ENCODE results near the gene CAPZB.
A peak's percentile ranks its signal among the peaks of the same experiment; 100 is the strongest.

Gene CAPZB

DNA sequence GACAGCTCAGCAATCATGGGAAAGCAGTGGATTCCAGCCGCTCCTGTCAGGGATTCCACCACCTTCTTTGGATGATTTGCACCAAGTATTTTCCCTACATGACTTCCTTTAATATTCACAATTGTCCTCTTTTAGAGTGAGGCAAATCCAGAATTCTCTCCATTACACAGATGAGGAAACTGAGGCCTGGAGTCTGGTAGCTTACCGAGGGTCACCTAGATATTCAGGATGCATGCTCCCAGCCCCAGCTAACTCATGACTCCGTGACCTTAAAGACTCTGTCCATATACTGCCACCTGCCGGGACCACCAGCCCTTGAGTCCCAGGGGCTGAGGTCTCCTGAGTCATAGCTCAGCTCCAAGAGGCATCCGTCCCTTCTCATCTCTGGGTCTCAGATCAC lies 80.6 kb downstream of the CAPZB start:
- no peak for DNase-seq

- DNase-seq, result no peak
These were observed 82.1 kb downstream of the CAPZB start for GRCh38 chr1:19403256-19403655.

GRCh38 chr1:19402031-19402813 lies 83.1 kb downstream of the CAPZB start:
- no peak for DNase-seq

- no peak for DNase-seq
These were observed 83.8 kb downstream of the CAPZB start for GRCh38 chr1:19401535-19401889.

DNA sequence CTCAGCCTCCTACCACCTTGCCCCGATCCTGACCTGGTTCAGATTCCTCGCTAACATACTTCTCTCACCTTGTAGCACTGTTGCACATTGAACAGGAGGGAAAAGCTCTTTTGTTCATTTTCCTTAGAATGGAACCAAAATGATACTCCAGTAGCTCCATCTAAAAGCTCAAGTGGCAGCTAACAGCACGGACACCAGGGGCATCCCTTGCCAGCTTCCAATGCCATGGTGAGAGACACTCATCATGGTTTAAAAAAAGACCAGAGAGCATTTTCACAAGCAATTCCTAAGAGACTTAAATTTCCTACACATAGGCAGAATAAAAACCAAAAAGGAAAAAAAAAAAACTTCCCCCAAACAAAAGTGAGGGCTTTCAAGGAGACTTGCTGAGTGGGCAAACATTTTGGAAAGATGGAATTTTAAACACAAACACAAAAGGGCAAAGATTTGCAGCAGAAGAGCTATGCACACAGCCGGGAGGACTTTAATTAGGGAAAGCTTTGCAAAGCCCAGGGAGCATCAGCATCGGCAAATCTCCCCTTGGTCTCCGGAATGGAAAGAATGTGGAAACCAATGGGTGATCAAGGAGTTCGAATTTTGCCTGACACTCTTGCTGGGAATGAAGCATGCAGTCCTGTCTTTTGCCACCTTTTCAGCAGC lies 84.3 kb downstream of the CAPZB start:
- no peak for DNase-seq

GRCh38 chr1:19400192-19400611 lies 85.1 kb downstream of the CAPZB start:
- DNase-seq, result no peak

DNA sequence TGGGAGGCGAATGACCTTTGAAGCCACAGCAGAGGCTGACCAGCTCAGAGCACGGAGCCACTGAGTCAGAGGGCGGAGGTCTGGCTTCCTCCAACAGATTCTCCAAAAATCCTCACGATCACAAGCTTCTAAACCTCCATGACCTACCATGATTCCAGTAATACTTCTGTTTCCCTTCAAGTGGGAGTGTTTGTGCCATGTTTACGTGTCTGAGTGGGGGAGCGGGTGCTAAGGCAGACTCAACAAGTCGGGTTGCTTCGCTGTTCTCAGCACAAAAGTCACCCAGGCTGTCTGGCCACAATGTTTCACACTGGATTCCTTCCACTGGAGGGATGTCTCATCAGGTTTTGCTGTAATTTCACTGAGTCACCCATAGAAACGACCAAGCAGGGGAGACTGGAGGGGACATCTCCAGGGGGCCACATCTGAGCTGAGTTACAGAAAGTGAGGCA lies 87.0 kb downstream of the CAPZB start:
- DNase-seq, result no peak

GRCh38 chr1:19397217-19397945 lies 88.0 kb downstream of the CAPZB start:
- no peak for DNase-seq

GRCh38 chr1:19396280-19396679 lies 89.1 kb downstream of the CAPZB start:
- DNase-seq, result no peak

DNA sequence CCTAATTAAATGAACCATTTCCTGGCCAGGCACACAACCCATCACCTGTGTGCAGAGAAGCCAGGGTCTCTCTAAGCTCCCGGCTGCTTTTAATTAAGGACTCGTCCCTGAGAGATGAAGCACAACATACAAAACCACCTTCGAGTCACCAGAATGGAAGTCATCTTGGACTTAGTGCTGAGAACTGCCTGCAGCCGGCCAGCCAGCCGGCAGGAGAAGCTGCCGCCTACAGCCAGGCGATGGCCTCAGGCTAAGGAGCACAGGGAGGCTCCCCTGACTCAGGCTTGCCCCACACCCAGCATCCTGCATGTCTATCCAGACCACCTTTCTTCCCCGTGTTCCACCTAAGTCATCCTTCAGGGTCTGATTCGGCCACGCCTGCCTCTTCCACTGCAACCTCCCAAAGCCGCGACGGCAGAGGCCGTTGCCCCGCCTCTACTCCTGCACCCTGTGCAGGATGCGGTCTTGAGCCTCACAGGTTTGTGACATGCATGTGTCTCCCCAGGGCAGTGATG lies 89.6 kb downstream of the CAPZB start:
- no peak for DNase-seq

GRCh38 chr1:19393046-19393445 lies 92.3 kb downstream of the CAPZB start:
- DNase-seq, result no peak

DNA sequence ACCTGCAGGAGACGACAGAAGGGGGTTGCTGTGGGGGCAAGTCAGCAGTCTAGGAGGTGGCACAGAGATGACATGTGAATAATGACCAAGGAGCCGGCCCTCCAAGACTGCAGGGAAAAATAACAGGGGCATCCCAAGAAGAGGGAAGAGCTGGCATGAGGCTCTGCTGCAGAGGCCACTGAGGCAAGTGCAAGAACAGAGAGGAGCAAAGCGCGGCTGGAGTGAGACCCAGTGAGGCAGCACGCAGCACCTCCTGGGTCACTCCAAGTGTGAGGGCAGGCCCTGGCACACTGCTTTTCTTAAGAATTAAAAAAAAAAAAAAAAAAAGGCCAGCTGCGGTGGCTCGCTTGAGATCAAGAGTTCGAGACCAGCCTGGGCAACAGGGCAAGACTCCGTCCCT lies 93.1 kb downstream of the CAPZB start:
- DNase-seq, result no peak

DNA sequence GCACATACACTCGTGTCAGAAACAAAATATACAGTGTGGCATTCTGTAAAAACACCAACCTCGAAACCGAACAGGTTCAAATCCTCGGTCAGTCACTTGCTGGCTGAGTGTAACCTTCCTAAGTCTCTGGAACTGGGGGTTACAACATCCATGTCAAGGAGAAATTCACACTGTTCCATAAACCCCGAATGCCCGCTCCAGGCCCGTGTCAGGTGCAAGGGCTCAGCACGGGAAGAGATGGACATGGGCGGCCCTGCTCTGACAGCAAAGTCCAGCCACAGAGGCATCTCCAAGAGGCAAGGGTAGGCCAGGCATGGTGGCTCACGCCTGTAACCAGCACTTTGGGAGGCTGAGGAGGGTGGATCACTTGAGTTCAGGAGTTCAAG lies 93.8 kb downstream of the CAPZB start:
- DNase-seq, result no peak

DNA sequence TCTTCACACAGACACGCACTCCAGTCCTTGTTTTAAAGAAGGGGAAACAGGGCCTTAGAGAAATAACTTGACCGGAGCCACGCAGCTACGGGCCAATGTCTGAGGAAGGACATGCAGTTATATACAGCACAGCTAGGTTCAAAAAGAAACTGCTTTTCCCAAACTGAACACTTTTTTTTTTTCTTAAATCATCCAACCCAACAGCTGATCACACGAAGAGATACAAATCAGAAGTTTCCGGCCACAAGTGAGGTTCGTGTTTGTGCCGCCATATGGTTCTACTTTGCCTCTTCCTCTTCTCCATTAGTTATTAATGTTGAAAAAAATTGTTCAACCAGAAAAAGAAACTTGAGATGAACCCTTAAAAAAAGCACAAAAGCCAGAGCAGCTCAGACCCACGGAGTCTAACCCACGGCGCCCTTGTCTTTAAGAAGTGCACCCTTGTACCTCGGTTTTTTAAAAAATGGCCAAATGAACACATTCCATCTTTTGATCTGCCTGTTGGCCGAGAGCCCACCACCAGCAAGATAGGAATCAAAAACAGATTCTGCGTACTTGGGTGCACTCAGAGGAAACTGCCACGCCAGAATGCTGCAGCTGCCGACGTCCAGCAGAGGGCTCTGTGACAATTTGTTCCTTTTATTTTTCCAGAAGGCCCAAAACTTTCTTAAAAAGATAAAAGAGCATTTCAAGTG lies 94.3 kb downstream of the CAPZB start:
- DNase-seq, result peak; percentile 30

- DNase-seq, result no peak
These were observed 95.0 kb downstream of the CAPZB start for GRCh38 chr1:19390166-19390850.

GRCh38 chr1:19388980-19389379 lies 96.4 kb downstream of the CAPZB start:
- no peak for DNase-seq

- no peak for DNase-seq
These were observed 98.3 kb downstream of the CAPZB start for GRCh38 chr1:19387045-19387467.

GRCh38 chr1:19385869-19386591 lies 99.3 kb downstream of the CAPZB start:
- no peak for DNase-seq

GRCh38 chr1:19385221-19385620 lies 100.1 kb downstream of the CAPZB start:
- DNase-seq, result no peak

DNA sequence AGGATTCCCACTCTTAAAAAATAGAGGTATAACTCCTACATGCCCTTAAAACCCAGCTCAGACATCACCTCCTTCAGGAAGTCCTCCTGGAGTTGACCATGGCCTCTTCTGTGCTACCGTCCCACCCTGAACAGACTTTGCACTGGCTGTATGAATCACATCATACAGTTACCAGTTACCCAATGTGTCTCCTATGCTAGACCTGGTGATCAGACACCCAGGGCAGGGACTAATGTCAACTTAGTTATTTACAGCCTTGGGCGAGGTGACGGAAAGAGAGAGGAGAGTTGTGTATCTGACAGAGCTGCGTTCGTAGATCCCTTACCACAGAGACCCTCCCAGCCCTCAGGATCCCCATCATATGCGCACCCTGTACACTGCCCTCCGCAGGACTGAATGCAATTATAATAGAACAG lies 100.6 kb downstream of the CAPZB start:
- no peak for DNase-seq

DNA sequence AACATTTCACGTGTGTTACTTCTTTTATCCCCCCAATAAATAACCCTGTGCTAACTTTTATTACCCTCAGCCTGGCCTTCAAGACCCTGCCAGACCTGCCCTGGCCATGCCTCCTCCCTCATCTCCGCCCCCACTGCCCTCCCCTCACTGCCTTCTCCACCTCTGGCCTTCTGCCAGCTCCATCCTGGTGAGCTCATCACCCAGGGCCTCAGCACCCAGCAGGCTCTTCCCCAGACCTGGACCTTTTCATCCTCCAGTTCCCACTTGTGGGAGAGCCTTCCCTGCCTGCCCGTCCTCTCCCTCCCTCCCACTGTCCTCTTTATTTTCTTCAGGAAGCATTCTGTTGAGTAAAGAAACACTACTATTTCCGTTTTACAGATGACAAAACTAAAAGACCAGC lies 101.2 kb downstream of the CAPZB start:
- no peak for DNase-seq

DNA sequence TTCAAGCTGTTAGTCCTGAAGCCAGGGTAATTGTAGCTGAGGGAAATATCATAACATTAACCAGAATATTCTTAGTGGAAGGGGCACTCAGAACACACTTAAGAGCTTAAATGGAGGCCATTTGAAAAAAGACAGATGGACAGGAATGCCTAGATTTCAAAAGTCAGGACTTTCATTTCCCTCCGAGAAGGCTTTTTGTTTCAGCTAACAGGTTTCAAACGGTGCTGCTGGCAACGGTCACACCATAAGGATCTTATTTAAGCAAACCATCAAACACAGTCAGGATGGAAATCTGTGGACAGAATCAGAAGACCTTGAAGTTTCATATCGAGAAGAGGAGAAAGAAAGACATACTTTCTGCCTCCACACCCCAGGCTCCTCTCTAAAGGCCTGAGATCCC lies 103.1 kb downstream of the CAPZB start:
- no peak for DNase-seq
